Activated CD8-positive, alpha-beta memory T cell treated with anti-CD3 and anti-CD28 coated beads, Interleukin-2, amount 50 U/mL, for 1 hour (primary cell): ENCODE data around the gene CPNE5.

Experiments used
- DNase-seq: peaks from one replicate; pipeline ENCODE4 v3.0.0-alpha.2; 2020; ENCODE audit errors: extremely low read depth

The CPNE5 gene

GRCh38 chr6:36838896-36839748, at the start of gene CPNE5:
CPNE5 (minus strand) TSS chr6:36839444; CDS start chr6:36839377, 67 bp downstream.
- DNase-seq: no peak

- no peak for DNase-seq
Observed at GRCh38 chr6:36888115-36888643, 48.9 kb upstream of the CPNE5 start.

GRCh38 chr6:36886950-36887618, 47.8 kb upstream of the CPNE5 start:
- no peak for DNase-seq

- peak; percentile 97 for DNase-seq
Observed at GRCh38 chr6:36885461-36886401, 46.5 kb upstream of the CPNE5 start, which contains the start of gene C6orf89. C6orf89 (plus strand) TSS chr6:36885952; CDS start chr6:36899445, 13,493 bp downstream.

- no peak for DNase-seq
Observed at GRCh38 chr6:36884610-36885009, 45.4 kb upstream of the CPNE5 start.

GRCh38 chr6:36875250-36875633, 36.0 kb upstream of the CPNE5 start:
- DNase-seq: no peak

- DNase-seq: peak; percentile 83
Observed at GRCh38 chr6:36874443-36875249, 35.4 kb upstream of the CPNE5 start, which contains the start of gene PPIL1. PPIL1 (minus strand) TSS chr6:36874803; CDS start chr6:36874772, 31 bp downstream.

GRCh38 chr6:36873612-36874442, 34.6 kb upstream of the CPNE5 start:
- DNase-seq: no peak

- DNase-seq: no peak
Observed at GRCh38 chr6:36873115-36873514, 33.9 kb upstream of the CPNE5 start.

GRCh38 chr6:36871686-36872085, 32.4 kb upstream of the CPNE5 start:
- DNase-seq: no peak

- no peak for DNase-seq
Observed at GRCh38 chr6:36867471-36868224, 28.4 kb upstream of the CPNE5 start.

- DNase-seq: no peak
Observed at GRCh38 chr6:36865835-36866234, 26.6 kb upstream of the CPNE5 start.

GRCh38 chr6:36863670-36864540, 24.7 kb upstream of the CPNE5 start:
- DNase-seq: no peak

GRCh38 chr6:36862848-36863382, 23.7 kb upstream of the CPNE5 start:
- no peak for DNase-seq

- DNase-seq: no peak
Observed at GRCh38 chr6:36862164-36862847, 23.1 kb upstream of the CPNE5 start.

- no peak for DNase-seq
Observed at GRCh38 chr6:36860126-36860525, 20.9 kb upstream of the CPNE5 start.

GRCh38 chr6:36858407-36858981, 19.2 kb upstream of the CPNE5 start:
- no peak for DNase-seq
